Stimulated activated CD4-positive, alpha-beta T cell treated with anti-CD3 and anti-CD28 coated beads, TNF-alpha, amount 100 ng/mL, for 48 hours (primary cell): ENCODE measurements around the gene PCNX1.

ENCODE experiments used
- DNase-seq, 3 donors: peaks; one replicate each; pipeline ENCODE4 v3.0.0-alpha.2; 2020; ENCODE audit warnings: low read depth in 3 of 3

PCNX1 gene

DNA sequence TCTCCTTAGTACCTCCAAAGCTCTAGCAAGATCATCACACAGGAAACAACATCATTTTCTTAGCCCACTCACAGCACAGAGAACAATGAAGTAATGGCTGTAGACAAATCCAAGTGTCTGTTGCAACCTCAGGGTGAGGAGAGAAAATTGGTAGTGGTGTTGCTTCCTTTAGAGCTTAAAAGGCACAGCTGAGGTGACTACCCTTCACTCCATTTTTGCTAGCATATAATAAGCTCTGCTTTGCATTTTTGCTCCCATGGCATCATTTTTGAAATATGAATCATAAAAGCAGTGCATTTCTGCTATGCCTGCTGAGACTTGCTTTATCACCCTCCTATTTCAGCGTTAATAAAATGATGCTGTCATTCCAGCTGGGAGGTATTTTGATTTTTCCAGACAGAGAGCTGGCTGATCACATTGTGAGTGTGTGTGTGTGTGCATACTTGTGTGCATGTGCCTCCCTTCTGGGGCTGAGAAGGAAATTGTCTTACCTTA lies 18.5 kb upstream of the PCNX1 start:
- DNase-seq, result no peak

DNA sequence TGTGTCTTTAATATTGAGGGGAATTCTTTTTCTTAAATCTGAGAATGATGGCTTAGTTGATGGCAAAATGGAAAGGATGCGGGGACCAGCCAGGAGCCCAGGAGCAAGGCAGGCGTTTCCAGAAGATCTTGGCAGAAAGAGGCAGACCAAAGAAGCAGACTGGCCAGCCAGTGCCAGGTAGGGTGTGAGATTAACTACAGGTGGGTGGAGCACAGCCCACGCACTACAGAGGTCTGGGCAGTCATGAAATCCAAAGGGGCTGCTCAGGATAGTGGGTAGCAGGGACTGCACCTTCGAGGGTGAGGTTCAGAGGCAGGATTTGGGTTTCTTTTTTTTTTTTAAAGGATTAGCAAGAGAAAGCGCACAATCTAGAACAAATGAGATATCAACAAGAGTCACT lies 17.7 kb upstream of the PCNX1 start:
- DNase-seq, result no peak

DNA sequence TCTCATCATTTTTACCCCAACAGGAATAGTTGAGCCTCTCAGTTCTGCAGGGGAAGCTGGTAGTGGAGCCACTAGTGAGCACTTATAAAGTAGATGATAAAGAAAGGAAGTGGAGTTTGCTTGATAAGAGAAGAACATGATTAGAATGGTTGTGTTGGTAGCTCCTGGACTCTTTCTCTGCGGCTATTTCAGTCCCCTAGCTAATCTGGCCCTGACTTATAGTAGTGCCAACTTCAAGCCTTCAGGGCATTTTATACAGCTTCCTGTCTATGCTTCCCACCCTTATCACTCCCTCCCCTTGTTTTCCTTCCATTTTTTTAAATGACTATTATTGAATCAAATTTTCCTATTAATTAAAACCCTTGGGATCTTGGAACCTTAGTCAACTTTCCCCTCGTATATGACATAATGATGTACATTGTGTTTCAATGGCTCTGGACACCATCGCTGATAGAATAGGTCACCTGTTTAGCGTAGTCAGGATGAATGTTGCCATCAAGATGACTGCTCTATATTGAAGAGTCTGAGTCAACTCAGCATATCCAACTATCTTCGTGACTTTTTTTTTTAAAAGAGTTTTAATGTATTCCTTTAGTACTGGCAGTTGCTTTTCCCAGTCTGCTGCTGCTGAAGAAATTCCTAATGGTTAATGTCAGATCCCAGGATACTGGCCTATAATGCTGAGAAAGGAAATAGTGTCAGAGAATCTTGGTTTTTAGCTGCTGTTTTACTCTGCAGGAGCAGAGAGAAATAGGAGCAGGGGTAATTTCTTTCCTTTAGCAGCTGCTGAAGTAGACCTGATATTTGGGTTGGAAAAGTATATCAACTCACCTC lies 16.2 kb upstream of the PCNX1 start:
- no peak for DNase-seq

DNA sequence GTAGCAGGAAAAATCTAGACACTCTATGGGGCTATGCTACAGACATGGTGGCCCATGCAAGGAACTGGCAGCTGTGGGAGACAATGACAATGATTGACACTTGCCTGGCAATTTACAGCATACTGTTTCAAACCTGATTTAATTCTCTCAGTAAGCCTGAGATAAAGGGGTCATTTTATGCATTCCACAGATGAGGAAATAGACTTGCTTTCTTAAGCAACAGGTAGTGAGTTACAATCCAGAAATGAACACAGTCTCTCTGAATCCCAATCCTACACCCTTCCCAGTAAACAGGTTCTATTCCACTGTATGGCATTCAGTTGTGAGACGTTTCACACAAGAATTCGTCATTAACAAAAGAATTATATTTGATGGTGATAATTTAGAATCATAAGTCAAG lies 15.5 kb upstream of the PCNX1 start:
- no peak for DNase-seq

DNA sequence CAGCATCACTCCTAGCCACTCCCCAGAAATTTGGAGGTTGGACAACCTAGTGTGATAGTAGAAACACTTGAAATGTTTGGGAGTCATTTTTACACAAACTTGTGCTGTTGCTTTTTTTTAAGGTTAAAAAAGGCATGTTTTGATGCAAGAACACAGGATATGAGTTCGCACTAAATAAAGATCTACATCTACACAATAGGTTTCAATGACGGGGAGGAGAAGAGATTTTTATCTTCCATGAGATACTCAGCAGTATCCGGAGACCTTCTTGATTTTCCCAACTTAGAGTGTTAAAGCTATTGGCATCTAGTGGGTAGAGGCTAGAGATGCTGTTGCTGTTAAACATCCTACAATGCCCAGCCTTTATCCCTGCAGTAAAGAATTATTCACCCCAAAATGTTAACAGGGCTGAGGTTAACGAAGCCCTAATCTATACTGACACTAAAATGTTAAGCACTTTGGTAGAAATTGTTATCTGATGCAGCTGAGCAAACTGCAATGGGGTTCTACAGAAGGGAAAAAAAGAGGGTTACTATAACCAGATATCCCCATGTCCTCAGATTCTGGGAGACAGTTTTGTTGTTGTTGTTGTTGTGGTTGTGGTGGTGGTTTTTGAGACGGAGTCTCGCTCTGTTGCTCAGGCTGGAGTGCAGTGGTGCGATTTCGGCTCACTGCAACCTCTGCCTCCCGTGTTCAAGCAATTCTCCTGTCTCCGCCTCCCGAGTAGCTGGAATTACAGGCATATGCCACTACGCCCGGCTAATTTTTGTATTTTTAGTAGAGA lies 14.0 kb upstream of the PCNX1 start:
- no peak for DNase-seq

DNA sequence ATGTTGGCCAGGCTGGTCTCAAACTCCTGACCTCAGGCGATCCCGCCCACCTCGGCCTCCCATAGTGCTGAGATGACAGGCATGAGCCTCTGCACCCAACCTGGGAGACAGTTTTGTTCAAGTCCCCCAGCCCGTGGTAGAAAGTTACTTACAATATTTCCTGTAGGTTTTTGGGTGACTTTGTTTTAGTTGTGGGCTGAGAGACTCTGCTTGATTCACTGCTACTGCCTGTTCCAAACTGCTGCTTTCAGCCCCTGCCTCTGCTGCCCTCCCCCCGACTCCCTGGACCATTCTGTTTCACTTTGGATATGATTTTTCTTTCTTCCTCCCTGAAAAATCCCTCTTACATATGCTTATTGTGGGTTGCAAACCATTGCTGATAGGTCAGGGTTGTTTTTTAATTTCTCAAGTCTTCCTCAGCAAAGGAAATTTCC lies 13.4 kb upstream of the PCNX1 start:
- DNase-seq, result no peak

DNA sequence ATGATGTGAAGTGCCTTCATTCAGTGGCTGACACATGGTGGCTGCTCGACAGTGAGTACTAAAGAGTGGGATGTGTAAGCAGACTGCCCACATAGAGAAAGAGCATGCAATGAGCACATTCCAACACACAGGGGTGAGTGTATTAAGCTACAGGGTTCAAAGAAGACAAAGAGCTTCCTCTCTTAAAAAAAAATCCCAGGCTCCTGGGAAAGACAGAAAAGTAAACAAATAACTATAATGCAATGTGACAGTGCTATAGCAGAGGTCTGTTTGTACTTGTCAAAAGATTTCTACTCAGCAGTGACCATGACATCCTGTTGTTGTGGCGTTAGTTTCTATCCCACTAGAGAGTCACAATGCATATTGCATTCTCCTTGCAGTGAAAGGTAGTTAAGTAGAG lies 12.4 kb upstream of the PCNX1 start:
- DNase-seq, result no peak

DNA sequence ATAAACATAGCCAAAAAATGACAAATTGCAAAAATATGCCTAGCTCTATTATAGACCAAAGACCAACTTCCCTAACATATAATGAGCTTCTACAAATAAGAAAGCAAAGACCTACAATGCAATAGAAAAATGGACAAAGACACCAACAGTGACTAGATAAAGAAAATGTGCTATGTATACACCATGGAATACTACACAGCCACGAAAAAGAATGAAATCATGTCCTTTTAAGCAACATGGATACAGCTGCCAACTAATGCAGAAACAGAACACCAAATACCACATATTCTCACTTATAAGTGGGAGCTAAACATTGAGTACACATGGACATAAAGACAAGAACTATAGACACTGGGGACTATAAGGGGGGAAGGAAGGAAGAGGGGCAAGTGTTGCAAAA lies 10.9 kb upstream of the PCNX1 start:
- no peak for DNase-seq

DNA sequence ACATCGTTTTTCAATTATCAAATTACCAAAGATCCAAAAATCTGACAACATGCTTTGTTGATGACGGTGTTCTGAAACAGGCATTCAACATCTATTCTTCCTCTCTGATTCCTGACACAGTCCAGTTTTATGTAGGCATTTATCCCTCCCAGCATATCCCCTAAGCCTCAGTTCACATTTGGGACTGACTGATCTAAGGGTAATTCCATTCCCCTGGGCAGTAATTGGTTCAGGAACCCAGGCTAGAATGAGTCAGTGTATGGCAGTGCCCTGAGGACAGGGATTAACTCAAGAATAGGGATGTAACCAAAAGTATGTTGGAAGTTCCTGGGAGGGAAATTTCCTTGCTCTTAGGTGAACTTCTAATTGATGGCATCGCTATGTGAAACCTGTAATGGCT lies 10.3 kb upstream of the PCNX1 start:
- no peak for DNase-seq

DNA sequence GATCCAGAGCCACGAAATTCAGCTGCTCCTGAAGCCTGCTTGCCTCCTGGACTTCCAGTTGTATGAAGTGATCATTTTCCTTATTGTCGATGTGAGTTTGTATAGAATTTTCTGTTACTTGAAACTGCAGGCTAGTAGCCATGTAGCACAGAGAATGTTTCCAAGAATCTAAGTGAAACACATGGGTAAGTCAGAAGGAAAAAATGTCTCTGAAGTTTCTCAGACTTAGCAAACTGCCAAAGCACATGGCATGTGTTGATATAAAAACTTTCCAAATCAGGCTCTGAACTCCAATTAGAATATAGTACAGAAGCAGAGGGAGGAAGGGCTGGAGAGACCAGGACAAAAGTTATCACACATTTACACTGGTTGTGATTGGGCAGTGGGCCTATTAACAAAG lies 9.8 kb upstream of the PCNX1 start:
- DNase-seq, result no peak

DNA sequence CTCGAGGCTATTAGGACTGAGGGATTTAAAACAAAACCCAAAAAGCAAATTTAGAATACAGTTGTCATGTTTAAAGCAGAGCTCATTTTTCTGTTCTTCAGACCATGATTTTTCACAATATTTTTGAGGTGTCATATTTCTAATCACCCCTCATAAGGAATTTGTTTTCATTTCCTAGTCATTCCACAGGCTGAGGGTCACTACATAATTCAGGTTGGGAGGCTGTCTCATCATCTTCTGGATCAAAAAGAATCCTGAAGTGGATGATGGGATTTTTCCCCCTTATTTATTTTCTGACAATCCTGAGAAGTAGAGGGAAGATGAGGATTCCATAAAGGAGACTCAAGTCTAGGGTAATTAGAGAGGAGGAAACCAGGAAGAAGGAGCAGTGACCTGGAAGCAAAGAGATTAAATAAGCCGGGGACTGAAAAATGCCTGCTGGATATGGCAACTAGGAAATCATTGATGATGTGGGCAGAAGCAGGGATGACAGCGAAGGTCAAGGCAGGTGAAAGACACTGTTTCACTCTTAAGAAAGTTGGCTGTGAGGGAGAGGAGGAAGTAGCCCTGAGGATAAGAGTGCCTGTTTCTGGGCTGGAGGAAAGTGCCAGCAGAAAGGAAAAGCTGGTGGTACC lies 9.0 kb upstream of the PCNX1 start:
- no peak for DNase-seq

DNA sequence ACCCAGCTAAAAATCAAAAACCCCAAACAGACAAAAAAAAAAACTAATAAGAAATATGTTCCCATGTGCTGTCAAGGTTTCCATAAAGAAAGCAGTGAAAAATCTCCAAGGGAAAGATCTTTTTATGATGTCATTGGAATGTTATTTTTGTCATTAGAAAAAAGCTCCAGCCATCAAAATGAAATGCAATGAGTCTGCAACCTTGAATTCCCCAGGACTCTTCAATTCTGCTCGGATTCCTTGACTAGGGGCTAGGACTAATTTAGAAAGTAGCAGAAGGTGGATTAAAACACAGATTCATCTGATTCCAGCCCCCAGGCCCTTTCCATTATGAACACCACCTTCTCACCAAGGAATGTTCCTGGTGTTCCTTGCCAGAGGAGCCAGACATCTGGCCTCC lies 6.0 kb upstream of the PCNX1 start:
- no peak for DNase-seq

DNA sequence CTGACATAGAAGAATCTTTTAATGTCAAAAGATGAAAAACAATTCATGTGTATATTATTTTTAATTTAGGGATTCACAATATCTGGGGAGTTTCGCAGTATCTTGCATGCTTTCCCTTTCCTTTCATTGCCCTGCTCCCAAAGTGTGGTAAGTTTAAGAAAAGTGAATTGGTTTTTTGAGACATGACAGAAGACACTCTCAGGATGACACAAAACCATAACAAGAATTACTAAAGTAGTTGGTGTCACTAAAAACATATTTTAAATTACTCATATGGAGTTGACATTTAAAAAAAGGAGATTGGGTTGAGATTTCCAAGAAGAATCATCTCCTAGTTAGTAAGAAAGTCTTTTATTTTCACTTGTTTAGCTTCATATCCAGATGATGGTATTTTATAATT lies 5.1 kb upstream of the PCNX1 start:
- DNase-seq, result no peak

DNA sequence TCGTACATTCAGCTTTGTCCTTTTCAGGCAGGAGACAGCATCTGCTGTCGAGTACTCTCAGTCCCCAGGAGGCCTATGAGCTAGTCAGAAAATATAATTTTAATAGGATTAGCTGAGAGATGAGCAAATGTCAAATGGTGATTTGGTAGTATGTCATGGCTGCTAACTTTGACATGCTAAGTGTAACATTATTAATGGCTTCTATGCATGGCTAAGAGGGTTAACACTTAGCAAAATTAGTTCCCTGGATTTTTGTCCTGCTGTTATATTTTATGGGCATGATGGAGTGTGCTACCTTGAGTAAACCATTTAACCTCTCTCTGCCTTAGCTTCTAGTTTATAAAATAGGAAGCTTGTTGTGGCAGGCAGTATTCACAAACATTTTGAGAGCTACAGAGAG lies 2.9 kb upstream of the PCNX1 start:
- no peak for DNase-seq

DNA sequence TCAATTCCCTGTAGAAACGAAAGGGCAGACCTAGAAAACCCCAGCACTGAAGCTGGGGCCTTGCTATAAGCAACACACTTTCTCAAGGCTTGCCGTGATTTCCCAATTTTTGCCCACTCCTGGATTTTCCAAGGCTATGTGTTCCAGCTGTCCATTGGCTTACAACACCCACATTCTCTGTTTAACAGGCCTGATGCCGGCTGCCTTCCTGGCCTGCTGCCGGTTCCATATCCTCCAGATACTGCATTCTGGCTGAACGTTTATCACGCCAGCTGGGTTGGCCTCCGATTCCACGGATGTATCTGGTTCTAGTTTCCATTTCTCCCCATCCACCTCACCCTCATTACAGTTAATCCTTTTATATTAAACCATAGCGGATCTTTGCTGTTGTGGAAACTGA lies 2.0 kb upstream of the PCNX1 start:
- DNase-seq, result no peak

DNA sequence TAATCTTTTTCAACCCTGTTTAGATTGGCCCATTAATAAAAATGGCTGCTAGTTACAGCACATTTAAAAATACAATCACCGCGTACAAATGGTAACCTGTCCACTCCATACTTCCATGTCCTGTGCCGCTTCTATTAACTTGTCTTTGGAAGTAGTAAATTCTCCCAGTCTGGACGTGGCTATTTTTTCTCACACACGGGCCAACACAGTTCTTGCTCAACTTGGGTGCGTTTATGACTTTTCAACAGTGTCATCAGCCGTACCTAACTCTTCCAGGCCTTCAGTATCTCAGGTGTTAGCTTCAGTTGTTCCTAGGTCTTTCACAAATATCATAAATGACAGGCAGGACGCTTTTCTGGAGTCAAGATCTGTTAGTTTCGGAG lies 475 bp upstream of the PCNX1 start:
- DNase-seq, result no peak

DNA sequence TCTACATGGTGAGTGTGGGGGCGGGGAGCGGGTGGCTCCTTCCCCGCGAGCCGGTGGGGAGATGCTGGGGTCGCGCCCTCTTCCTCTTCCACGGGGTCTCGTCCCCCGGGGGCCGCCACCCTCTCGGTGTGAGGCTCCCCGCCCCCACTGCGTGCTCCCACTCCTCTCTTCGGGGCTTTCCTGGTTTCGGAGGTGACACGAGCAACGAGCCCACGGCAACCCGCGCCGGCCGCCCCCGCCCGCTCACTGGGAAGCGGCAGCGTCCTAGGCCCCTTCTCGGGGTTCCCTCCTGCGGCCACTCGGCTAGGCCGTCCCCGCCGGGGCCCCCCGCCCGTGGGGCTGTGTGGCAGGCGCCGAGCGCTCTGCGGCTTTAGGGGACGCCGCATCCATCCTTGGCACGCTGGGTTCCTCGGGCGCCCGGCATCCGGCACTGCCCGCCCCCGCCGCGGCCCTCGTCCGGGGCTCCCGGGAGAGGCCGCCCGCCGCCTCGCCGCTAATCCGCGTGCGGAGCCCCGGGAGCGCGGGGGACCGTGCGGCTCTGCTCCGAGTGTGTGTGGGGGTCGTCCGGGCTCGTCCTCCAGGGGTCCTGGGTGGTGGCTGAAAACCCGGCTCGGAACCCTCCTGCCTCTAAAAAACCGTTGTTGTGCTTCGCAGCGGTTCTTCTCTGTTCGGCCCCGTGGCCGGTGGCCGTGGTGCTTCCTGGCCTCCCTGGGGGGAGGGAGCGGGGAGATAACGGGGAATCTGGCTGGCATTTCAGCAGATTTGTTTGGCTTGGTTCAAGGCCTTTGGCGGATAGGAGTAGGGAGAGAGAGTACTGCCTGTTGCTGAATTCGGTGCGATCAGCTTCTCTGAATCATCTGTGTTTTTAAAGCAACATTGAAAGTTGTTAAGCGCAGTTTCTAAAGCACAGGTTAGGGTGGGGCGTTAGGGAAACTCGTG lies 1.0 kb downstream of the PCNX1 start:
- DNase-seq, result peak in 1 of 3 donors; percentile 62

DNA sequence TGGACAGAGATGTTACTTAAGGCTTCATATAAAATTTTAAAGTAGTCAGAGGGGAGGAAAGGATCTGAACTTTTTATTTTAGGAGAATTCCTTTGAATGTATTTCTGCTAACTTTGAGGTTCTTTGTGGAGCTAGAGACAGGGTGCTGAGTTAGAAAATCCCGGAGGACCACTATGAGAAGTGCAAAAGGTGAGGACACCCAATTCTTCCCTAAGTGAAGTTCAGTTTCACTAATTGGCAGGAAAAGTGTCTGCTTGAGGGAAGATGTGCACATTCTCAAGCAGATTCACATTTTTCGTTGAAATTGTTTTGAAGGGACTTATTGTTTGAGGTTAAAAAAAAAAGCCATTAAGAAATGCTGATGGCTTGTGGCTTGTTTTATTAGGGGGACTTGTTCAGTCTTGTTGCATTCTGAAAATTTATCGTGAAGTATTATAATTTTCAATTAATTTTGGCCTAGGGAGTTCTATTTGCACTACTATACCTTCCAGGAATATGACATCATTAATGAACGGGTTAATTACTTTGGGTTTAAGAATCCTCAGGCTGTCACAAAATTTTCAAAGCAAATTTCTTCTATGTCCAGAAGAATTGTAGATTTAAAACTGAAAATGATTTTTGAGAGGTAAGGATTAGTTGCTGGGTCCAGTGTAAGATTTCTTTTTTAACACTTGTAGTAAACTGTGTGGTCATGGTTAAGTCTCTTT lies 1.8 kb downstream of the PCNX1 start:
- no peak for DNase-seq

DNA sequence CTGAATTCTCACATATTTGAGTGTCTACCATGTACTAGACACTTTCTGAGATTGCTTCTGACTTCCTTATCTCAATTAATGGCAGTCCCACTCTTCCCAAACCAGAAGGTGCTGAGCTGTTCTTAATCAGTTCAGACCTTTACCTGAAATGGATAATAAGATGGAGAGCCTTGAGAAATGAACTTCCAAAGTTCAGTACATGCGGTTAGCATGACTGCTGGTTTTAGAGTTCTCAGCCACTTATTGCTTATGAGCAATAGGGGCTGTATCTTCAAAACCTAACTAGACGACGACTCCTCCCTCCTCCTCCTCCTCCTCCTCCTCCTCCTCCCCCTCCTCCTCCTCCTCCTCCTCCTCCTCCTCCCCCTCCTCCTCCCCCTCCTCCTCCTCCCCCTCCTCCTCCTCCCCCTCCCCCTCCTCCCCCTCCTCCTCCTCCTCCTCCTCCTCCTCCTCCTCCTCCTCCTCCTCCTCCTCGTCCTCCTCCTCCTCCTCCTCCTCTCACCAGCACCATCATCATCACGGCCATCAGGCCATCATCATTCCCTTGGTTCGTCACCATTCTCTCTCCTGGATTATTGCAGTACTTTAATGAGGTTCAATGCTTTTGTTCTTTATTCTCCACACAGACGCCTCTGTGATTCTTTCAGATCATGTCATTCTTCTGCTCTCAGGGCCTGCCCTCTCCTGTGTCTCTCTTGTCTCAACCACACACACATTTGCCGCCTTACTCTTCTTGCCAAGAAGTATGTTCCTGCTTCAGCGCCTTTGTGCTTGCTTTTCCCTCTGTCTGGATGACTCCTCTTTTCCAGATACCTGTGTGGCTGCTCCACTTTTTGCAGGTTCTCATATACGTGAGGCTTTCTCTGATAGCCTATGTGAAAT lies 2.7 kb downstream of the PCNX1 start:
- no peak for DNase-seq

DNA sequence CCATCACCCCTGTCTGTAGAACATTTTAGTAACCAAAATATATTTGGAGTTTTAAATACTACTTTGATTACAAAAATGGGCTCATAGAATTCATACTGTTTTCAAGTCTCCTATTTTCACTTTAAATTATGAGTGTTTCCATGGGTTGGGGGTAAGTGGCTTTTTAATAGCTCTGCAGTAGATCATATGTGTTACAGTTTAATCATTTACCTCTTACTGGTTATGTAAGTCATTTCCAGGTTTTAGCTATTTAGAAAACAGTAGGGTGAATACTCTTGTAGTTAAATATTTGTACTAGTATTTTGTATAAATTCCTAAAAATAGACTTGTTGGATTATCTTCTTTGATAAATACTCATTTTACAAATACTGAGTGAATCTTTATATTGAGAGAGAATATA lies 8.2 kb downstream of the PCNX1 start:
- no peak for DNase-seq
